ENCODE measurements around the gene MEIS2. TPM values are rescaled to one million over a fixed set of nuclear protein-coding genes. Genes with fewer than 3 reads are reported as not detected.

The MEIS2 gene
- total RNA-seq, 1 donor from 2014 or later, result 6.7 TPM

GRCh38 chr15:37112171-37112570 is 11.8 kb upstream of the MEIS2 start:
- Histone ChIP-seq H3K27me3 (ENCODE audit: control insufficient read depth, insufficient read depth, low read length) (peaks cover 44% of the 10 kb centered on the region), H3K4me3 (ENCODE audit: low read depth, low read length) (no peak overlapping the region), H3K36me3 (ENCODE audit: control insufficient read depth, insufficient read depth, low read length) (no peaks in the 10 kb centered on the region)
- no peak for DNase-seq (ENCODE audit: low read depth)
- TF ChIP-seq CTCF (IDR thresholded peaks at IDR 0.05; ENCODE audit: insufficient read depth, low read length, poor library complexity, severe bottlenecking), result no peak

DNA sequence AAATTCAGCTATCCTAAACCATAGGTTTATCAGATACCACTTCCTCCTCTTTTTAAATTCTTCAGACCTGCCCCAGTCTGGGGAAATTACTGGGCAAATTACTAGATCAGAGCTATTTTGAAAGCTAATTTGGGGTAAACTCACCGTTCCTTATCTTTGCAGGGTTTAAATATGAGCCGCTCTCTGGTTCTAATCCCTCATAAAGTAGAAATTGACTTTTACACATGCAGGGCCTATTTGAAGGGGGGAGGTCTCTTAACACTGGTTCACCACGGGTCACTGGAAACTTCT is 11.0 kb upstream of the MEIS2 start:
- Histone ChIP-seq H3K4me3 (ENCODE audit: low read depth, low read length) (no peak overlapping the region), H3K36me3 (ENCODE audit: control insufficient read depth, insufficient read depth, low read length) (no peaks in the 10 kb centered on the region), H3K27me3 (ENCODE audit: control insufficient read depth, insufficient read depth, low read length) (peaks cover 51% of the 10 kb centered on the region)
- no peak for DNase-seq (ENCODE audit: low read depth)
- TF ChIP-seq CTCF (IDR thresholded peaks at IDR 0.05; ENCODE audit: insufficient read depth, low read length, poor library complexity, severe bottlenecking), result no peak

DNA sequence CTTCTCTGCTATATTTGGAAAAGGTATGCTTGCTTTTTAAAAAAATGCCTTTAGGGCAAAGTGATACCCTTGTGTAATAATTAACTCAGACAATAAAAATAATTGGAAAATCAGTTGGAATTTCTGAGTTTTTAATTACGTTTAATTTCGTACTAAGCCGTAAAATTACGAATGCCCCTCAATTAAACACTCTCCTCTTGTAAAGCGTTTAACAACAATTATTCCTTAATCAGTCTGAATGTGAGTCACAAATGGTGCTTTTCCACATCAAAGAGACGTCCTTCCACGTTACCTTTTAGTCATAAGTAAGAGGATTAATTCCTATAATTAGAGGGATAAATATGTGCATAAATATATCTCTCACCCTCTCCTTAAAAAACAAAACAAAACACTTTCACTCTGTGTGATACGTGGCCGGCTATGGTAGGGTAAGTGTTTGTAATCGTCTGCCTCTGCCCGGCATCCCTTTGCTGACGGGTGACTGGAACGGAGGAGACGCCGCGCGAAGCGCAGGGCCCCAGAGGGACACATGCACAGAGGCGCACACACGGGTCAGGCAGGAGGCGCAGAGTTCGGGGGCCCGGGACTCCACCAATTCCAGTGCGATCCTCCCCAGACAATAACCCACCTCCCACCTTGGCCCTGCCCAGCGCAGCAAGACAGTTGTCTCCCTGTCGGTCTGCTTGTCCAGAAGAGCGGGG is 9.7 kb upstream of the MEIS2 start:
- no peaks in the 10 kb centered on the region for H3K36me3 ChIP-seq (ENCODE audit: control insufficient read depth, insufficient read depth, low read length)
- DNase-seq (ENCODE audit: low read depth), result no peak
- peak overlapping the region; percentile 2 for H3K4me3 ChIP-seq (ENCODE audit: low read depth, low read length)
- H3K27me3 ChIP-seq (ENCODE audit: control insufficient read depth, insufficient read depth, low read length), result peaks cover 55% of the 10 kb centered on the region
- no peak for TF ChIP-seq CTCF (IDR thresholded peaks at IDR 0.05; ENCODE audit: insufficient read depth, low read length, poor library complexity, severe bottlenecking)

- H3K27me3 ChIP-seq (ENCODE audit: control insufficient read depth, insufficient read depth, low read length), result peaks cover 60% of the 10 kb centered on the region
- TF ChIP-seq CTCF (IDR thresholded peaks at IDR 0.05; ENCODE audit: insufficient read depth, low read length, poor library complexity, severe bottlenecking), result no peak
- no peaks in the 10 kb centered on the region for H3K36me3 ChIP-seq (ENCODE audit: control insufficient read depth, insufficient read depth, low read length)
- DNase-seq (ENCODE audit: low read depth), result no peak
- H3K4me3 ChIP-seq (ENCODE audit: low read depth, low read length), result no peak overlapping the region
Measured at GRCh38 chr15:37109168-37109871, 9.0 kb upstream of the MEIS2 start.

- no peak for DNase-seq (ENCODE audit: low read depth)
- H3K4me3 ChIP-seq (ENCODE audit: low read depth, low read length), result no peak overlapping the region
- peaks cover 66% of the 10 kb centered on the region for H3K27me3 ChIP-seq (ENCODE audit: control insufficient read depth, insufficient read depth, low read length)
- no peak for TF ChIP-seq CTCF (IDR thresholded peaks at IDR 0.05; ENCODE audit: insufficient read depth, low read length, poor library complexity, severe bottlenecking)
- no peaks in the 10 kb centered on the region for H3K36me3 ChIP-seq (ENCODE audit: control insufficient read depth, insufficient read depth, low read length)
Measured at GRCh38 chr15:37108381-37109167, 8.2 kb upstream of the MEIS2 start.

All from kidney epithelial cell (primary cell).